Natural killer cell (primary cell): ENCODE results near the gene PRR5L. TPM values are rescaled to one million over a fixed set of nuclear protein-coding genes. Genes with fewer than 3 reads are reported as not detected.

Experiments used
- ATAC-seq, 3 donors: fragments of 150-1000 bp in 2 of 3; fragments of 200-7000 bp in 1 of 3; cut with Tn5 transposase; 1 replicate in 1 of 3; 2 replicates in 2 of 3; pipeline ENCODE4 v1.10.0; 2021; ENCODE audit warnings: mild to moderate bottlenecking in 2 of 3, moderate library complexity in 2 of 3
- DNase-seq, 2 donors: peaks; one replicate each; pipeline versions ENCODE4 v3.0.0 to v3.0.0-alpha.2; 2013 to 2021; ENCODE audit warnings: mixed read lengths in 1 of 2
- H3K27ac ChIP-seq: one replicate; pipeline ENCODE4 v1.5.1; 2013; ENCODE audit warnings: mild to moderate bottlenecking, low read length
- H3K27me3 ChIP-seq: one replicate; pipeline ENCODE4 v1.6.1; 2013; ENCODE audit warnings: low read length; ENCODE audit not compliant: control insufficient read depth, insufficient read depth
- H3K36me3 ChIP-seq: one replicate; pipeline ENCODE4 v1.6.1; 2013; ENCODE audit warnings: low read length; ENCODE audit not compliant: control insufficient read depth, insufficient read depth
- H3K4me1 ChIP-seq: one replicate; pipeline ENCODE4 v1.6.1; 2013; ENCODE audit warnings: low read length; ENCODE audit not compliant: control insufficient read depth, insufficient read depth
- H3K4me3 ChIP-seq: one replicate; pipeline ENCODE4 v1.5.1; 2013; ENCODE audit warnings: low read length
- H3K9me3 ChIP-seq: one replicate; pipeline ENCODE4 v1.6.1; 2013; ENCODE audit warnings: low read length; ENCODE audit not compliant: control insufficient read depth, insufficient read depth
- H3K27ac Mint-ChIP-seq, 2 donors: one replicate each; pipeline ENCODE4 v1.8.0; 2022; ENCODE audit warnings: mild to moderate bottlenecking in 2 of 2, mixed read lengths in 2 of 2, moderate library complexity in 1 of 2
- H3K27me3 Mint-ChIP-seq, 2 donors: one replicate each; pipeline ENCODE4 v1.8.0; 2022; ENCODE audit warnings: low read depth in 2 of 2, mixed read lengths in 2 of 2
- H3K36me3 Mint-ChIP-seq: one replicate; pipeline ENCODE4 v1.8.0; 2022; ENCODE audit warnings: mixed read lengths
- H3K4me1 Mint-ChIP-seq, 2 donors: one replicate each; pipeline ENCODE4 v1.8.0; 2022; ENCODE audit warnings: mixed read lengths in 2 of 2
- H3K4me3 Mint-ChIP-seq: one replicate; pipeline ENCODE4 v1.8.0; 2022; ENCODE audit warnings: mild to moderate bottlenecking, moderate library complexity, mixed read lengths
- H3K9me3 Mint-ChIP-seq, 2 donors: one replicate each; pipeline ENCODE4 v1.8.0; 2022; ENCODE audit warnings: mixed read lengths in 2 of 2
- WGBS: methylation state at CpG from one replicate; pipeline ENCODE4 v1.1.7; 2013; ENCODE audit warnings: missing lambda C conversion rate; ENCODE audit not compliant: insufficient coverage; 5-methylcytosine and 5-hydroxymethylcytosine counted together
- intact Hi-C: fragments of 100-400 bp; cut with micrococcal nuclease; formaldehyde crosslinking; loops from one replicate; pipeline ENCODE4 v1.14.2; 2022
- total RNA-seq, 4 donors: library from RNA; stranded (reverse); fragments of 120-200 nt in 1 of 4; gene quantifications; one replicate each; pipeline versions ENCODE4 v1.2.3 to v1.2.4, GENCODE V29; 2013 to 2022
- TF ChIP-seq, protein P1 (sequence below): fragments of 200-600 bp; IDR thresholded peaks from one replicate; pipeline ENCODE4 v1.8.0; 2022; ENCODE audit warnings: antibody characterized with exemption

Gene PRR5L
- total RNA-seq, 3 donors from 2014 or later (not counting 1 experiment from before 2014, with no cell fraction given): 128 to 367 (median 303) TPM

DNA sequence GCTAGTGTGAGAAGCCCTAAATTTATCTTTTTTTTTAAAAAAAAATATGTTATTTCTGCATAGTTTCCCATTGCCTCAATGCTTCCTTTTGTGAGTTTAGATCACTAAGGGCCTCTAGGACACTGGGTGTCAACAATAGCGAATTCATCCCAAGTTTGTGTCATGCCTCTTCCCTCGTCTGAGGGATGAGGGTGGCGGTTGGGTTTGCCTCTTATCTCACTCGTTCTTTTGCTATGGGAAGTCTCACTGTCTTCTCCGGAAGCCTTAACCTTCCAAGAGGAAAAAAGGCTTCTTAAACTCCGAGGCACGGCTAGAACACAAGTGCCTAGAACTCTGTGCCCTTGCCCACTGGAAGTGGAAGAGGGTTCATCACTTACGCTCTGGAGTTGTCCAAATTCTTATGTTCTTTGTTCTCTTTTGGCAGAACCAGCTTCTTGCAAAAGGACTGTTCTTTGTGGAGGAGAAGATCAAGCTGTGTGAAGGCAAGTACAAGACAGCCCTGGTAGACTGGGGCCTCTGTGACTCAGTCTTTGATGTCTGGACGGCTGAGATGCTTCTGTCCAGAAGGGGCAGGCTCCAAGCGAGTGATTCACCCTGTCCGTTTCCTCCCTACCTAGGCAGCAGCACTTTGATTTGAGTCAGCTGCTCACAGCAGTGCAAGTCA is 135.5 kb downstream of the PRR5L start:
- peaks cover 63% of the 10 kb centered on the region for H3K36me3 ChIP-seq
- H3K27ac Mint-ChIP-seq: peak overlapping the region; percentile 80 to 90
- DNase-seq (peak in 1 of 2 donors; percentile 35), ATAC-seq (peak; percentile 74 to 97 (median 92))
- 77% methylated on average over 11 of the region's 11 CpGs for WGBS
- peaks cover 33% of the 10 kb centered on the region for H3K4me1 ChIP-seq
- intact Hi-C loops: no loop called here
- no peaks in the 10 kb centered on the region for H3K9me3 Mint-ChIP-seq
- H3K27me3 ChIP-seq: no peaks in the 10 kb centered on the region
- no peak overlapping the region for H3K4me3 ChIP-seq
- peak overlapping the region; percentile 28 for H3K4me3 Mint-ChIP-seq
- H3K9me3 ChIP-seq: no peaks in the 10 kb centered on the region
- TF ChIP-seq, protein P1, sequence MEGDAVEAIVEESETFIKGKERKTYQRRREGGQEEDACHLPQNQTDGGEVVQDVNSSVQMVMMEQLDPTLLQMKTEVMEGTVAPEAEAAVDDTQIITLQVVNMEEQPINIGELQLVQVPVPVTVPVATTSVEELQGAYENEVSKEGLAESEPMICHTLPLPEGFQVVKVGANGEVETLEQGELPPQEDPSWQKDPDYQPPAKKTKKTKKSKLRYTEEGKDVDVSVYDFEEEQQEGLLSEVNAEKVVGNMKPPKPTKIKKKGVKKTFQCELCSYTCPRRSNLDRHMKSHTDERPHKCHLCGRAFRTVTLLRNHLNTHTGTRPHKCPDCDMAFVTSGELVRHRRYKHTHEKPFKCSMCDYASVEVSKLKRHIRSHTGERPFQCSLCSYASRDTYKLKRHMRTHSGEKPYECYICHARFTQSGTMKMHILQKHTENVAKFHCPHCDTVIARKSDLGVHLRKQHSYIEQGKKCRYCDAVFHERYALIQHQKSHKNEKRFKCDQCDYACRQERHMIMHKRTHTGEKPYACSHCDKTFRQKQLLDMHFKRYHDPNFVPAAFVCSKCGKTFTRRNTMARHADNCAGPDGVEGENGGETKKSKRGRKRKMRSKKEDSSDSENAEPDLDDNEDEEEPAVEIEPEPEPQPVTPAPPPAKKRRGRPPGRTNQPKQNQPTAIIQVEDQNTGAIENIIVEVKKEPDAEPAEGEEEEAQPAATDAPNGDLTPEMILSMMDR: no peak
- no peak overlapping the region for H3K27ac ChIP-seq
- no peaks in the 10 kb centered on the region for H3K27me3 Mint-ChIP-seq
- peaks cover 31% of the 10 kb centered on the region for H3K36me3 Mint-ChIP-seq
- peaks cover 63 to 68% of the 10 kb centered on the region in 2 donors for H3K4me1 Mint-ChIP-seq

DNA sequence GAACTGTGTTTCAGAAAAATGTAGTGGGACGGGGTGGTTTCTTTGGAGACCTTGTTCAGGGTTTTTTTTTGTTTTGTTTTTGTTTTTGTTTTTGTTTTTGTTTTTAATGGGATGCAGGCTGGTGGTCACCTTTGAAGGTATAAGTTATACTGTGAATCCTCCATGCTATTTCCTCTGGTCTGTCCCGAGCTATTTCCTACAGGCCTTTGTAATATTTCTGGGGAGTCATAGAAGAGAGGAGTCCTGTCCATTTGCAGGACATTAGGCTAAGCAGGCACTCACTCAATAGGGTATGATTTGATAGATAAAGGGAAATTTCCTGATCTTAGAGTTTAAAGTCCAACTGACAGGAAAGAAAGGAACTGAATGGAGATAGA is 136.0 kb downstream of the PRR5L start:
- WGBS: 89% methylated on average over 2 of the region's 2 CpGs
- Histone ChIP-seq H3K9me3 (no peaks in the 10 kb centered on the region), H3K36me3 (peaks cover 68% of the 10 kb centered on the region), H3K4me3 (no peak overlapping the region), H3K27ac (no peak overlapping the region), H3K27me3 (no peaks in the 10 kb centered on the region), H3K4me1 (peaks cover 27% of the 10 kb centered on the region)
- H3K36me3 Mint-ChIP-seq: peaks cover 36% of the 10 kb centered on the region
- peaks cover 63 to 68% of the 10 kb centered on the region in 2 donors for H3K4me1 Mint-ChIP-seq
- no peak overlapping the region for H3K4me3 Mint-ChIP-seq
- H3K27ac Mint-ChIP-seq: peak overlapping the region; percentile 80 to 90
- H3K27me3 Mint-ChIP-seq: no peaks in the 10 kb centered on the region
- TF ChIP-seq, protein P1: no peak
- no peaks in the 10 kb centered on the region for H3K9me3 Mint-ChIP-seq
- ATAC-seq (no peak), DNase-seq (no peak)
- intact Hi-C loops: no loop called here

DNA sequence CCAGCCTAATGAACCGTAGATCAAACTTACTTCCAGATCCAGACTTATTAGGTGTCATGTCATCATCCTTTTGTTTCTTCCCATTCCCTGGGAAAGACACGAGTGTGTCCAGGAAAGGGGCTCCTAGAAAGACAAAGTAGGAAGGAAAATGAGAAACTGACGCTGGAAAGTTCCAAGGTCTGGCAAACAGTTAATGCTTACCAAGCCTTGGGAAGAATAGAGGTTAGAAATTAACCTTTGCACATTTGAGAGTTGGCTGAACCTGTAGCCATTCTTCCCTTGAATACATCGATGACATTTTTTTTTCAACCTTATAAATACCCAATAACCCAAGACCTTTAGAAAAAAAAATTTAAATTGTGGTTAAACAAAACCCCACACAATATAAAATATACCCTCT is 136.7 kb downstream of the PRR5L start:
- H3K4me1 ChIP-seq: peaks cover 21% of the 10 kb centered on the region
- peaks cover 43% of the 10 kb centered on the region for H3K36me3 Mint-ChIP-seq
- H3K9me3 Mint-ChIP-seq: no peaks in the 10 kb centered on the region
- TF ChIP-seq, protein P1: no peak
- H3K4me1 Mint-ChIP-seq: peaks cover 60 to 65% of the 10 kb centered on the region in 2 donors
- H3K27ac ChIP-seq: no peak overlapping the region
- intact Hi-C loops: no loop called here
- H3K36me3 ChIP-seq: peaks cover 71% of the 10 kb centered on the region
- no peaks in the 10 kb centered on the region for H3K27me3 ChIP-seq
- ATAC-seq (no peak), DNase-seq (no peak)
- 91% methylated on average over 3 of the region's 4 CpGs for WGBS
- no peak overlapping the region for H3K4me3 Mint-ChIP-seq
- no peaks in the 10 kb centered on the region for H3K9me3 ChIP-seq
- peak overlapping the region; percentile 79 to 90 for H3K27ac Mint-ChIP-seq
- H3K27me3 Mint-ChIP-seq: no peaks in the 10 kb centered on the region
- H3K4me3 ChIP-seq: no peak overlapping the region

DNA sequence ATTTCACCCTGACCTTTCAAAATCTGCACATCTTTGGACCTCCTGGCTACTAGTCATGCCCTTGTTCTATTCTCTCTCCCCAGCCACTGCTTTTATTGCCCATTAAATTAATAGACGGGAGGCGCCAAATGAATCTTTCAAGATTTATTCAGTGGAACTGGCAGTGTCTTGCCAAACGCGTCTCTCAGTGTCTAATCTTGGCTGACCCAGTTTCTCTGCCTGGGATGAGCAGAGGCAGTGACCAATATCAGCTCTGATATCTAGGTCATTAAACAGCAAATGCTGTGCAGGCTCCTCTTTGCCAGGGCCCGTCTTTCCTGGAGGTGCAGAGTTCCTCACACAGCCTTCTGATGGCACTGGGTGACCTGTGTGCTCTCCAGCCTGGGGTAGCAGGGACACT is 140.0 kb downstream of the PRR5L start:
- no peak overlapping the region for H3K27ac ChIP-seq
- ATAC-seq (no peak), DNase-seq (no peak)
- H3K4me3 ChIP-seq: no peak overlapping the region
- WGBS: 82% methylated on average over 5 of the region's 5 CpGs
- intact Hi-C loops: no loop called here
- H3K27me3 ChIP-seq: no peaks in the 10 kb centered on the region
- H3K4me3 Mint-ChIP-seq: peak overlapping the region; percentile 35
- no peaks in the 10 kb centered on the region for H3K9me3 Mint-ChIP-seq
- H3K36me3 Mint-ChIP-seq: peaks cover 57% of the 10 kb centered on the region
- no peaks in the 10 kb centered on the region for H3K27me3 Mint-ChIP-seq
- H3K36me3 ChIP-seq: peaks cover 88% of the 10 kb centered on the region
- peak overlapping the region; percentile 10 to 90 for H3K27ac Mint-ChIP-seq
- H3K4me1 ChIP-seq: peaks cover 7% of the 10 kb centered on the region
- TF ChIP-seq, protein P1: no peak
- H3K9me3 ChIP-seq: no peaks in the 10 kb centered on the region
- peaks cover 66 to 83% of the 10 kb centered on the region in 2 donors for H3K4me1 Mint-ChIP-seq
